GM19468 (cell line): ENCODE measurements around the gene GTPBP3.

Experiments used
- ATAC-seq: cut with Tn5 transposase; IDR thresholded peaks from one replicate; pipeline ENCODE4 v1.9.1; 2021; ENCODE audit warnings: mild to moderate bottlenecking, moderate library complexity, moderate number of reproducible peaks; ENCODE audit not compliant: unreplicated experiment; ENCODE audit errors: extremely low read depth

GTPBP3 gene

DNA sequence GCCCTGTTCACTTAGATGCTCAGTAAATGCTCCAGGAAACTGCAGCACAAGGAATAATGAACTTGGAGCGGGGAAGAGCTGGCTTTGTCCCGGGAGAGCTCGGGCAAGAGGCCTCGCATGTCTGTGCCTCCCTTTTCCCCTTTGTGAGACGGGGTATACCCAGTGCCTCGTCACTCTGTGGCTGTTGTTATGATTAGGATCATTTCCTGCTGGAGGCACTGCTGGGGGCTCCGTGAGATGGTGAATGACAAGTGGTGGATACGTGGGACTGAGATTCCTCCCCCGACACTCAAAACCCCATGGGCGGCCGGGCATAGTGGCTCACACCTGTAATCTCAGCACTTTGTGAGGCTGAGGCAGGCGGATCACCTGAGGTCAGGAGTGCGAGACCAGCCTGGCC is 40.9 kb downstream of the GTPBP3 start:
- ATAC-seq: no peak

DNA sequence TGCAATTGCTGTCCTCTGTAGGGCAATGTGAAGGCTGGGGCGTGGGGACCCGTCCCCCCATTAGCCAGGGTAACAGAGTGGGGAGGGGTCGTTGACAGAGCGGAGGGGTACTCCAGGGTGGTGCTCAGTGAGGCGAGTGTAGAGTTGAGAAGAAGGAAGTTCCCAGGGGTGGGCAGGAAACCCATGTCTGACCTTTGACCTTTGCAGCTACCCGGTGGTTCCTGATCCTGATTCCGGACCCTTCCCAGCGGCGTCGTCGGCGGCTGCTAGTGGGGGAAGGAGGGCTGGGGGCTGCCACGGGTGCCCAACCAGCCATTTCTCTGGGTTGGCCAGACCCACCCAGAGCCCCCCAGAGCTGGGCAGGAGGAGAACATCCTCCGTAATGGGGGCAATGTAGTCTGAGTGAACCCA is 41.9 kb downstream of the GTPBP3 start:
- no peak for ATAC-seq

- ATAC-seq: no peak
Observed at GRCh38 chr19:17380426-17381138, 43.2 kb downstream of the GTPBP3 start.

GRCh38 chr19:17385878-17386611 is 48.7 kb downstream of the GTPBP3 start:
- no peak for ATAC-seq

GRCh38 chr19:17389288-17389687 is 51.9 kb downstream of the GTPBP3 start:
- ATAC-seq: no peak

- no peak for ATAC-seq
Observed at GRCh38 chr19:17389957-17390664, 52.8 kb downstream of the GTPBP3 start.

DNA sequence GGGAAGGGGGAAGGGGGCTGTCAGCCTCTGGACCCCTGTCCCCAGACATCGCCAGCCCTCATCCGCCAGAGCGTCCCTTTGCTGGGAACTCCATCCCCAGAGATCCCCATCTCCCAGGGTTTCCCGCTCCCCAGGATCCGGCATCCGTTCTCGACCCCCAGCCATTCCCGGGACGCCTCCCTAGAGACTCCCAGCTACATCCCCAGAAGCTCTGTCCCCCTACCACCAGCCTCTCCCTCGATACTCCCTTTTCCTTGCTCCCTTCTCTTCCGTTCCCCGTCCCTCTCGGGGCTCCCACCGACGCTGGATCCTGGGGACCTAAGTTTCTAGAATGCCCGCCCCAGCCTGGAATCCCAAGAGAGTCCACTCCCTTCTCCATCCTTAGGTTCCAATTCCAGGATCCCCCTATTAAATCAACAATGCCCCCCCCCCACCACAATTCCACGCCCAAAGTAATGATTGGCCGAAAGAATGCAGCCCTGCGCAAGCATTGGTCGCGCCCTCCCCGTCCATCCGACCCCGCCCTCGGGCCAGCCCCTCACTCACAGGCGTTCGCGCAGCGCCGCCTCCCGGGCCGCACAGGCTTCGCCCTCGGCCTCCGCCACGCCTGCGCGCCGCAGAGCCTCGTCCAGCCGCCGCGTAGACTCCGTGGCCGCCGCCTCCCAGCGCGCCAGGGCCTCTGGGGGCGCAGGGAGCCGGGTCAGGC is 53.5 kb downstream of the GTPBP3 start:
- peak; percentile 63 for ATAC-seq

DNA sequence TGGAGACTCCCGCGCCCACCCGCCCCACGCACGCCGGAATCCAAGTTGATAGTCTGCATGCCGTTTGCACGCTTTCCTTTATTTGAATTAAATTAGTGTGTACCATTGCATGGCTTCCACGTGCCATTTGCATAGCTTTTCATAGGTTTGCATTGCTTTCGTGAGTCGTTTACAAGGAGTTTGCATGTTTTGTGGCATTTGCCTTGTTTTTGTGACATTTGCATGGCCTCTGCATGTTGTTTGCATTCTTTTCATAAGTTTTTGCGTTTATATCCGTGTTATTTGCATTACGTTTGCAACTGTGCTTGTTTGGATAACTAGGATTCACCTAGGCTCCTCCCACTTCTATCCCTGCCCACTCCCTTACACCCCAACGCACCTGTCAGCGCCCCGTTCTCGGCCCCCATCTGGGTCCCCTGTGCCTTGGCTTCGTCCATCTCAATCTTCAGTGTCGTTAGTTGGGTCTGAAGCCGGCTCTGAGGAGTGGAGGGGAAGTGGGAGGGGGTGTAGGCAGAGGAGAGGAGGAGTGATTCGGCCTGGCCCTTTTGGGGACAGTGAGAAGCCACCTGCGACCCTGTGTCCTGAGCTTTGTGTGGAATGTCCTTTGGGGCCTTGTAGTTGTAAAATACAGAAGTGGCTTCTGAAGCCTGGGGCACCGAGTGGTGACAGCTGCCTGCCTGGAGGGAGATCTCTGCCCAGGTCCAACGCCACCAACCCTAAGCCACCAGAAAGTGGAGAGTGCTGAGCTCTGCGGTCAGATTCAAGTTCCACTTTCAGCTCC is 54.2 kb downstream of the GTPBP3 start:
- no peak for ATAC-seq
